HG03139 (cell line): ENCODE results near the gene CCDC184.

ENCODE experiments used
- ATAC-seq: cut with Tn5 transposase; IDR thresholded peaks from one replicate; pipeline ENCODE4 v1.9.1; 2021; ENCODE audit not compliant: unreplicated experiment

CCDC184 gene

GRCh38 chr12:48177982-48178381 is 5.5 kb upstream of the CCDC184 start:
- ATAC-seq = no peak

DNA sequence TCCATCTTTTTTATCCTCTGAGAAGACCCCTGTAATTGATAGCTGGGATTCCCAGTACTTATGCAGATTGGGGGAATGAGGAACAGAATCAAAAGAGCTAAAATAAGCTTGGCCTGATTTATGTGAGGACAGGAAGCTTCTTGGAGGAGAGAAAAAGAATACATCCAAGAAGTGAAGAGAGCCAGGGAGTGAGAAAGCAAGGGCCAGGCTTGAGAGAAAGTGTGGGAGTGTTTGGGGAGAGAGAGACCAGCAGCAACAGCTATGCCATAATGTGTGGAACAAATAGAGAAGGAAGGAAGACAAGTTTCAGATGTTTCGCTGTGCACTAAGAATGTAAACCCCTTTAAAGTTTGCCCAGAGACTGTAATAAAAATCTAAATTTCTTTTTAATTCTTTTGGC is 4.0 kb upstream of the CCDC184 start:
- ATAC-seq = no peak

DNA sequence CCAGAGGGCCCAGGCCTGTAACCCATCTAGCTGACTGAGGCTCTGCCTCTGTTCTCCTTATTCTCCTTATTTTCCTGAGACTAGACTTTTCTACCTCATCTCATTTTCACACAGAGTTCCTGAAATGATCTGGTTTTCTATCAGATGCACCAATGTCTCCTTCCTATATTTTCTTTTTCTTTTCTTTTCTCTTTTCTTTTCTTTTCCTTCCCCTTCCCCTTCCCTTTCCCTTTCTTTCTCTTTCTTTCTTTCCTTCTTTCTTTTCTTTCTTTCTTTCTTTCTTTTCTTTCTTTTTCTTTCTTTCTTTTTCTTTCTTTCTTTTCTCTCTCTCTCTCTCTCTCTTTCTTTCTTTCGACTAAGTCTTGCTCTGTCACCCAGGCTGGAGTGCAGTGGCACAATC is 3.0 kb upstream of the CCDC184 start:
- ATAC-seq = no peak

DNA sequence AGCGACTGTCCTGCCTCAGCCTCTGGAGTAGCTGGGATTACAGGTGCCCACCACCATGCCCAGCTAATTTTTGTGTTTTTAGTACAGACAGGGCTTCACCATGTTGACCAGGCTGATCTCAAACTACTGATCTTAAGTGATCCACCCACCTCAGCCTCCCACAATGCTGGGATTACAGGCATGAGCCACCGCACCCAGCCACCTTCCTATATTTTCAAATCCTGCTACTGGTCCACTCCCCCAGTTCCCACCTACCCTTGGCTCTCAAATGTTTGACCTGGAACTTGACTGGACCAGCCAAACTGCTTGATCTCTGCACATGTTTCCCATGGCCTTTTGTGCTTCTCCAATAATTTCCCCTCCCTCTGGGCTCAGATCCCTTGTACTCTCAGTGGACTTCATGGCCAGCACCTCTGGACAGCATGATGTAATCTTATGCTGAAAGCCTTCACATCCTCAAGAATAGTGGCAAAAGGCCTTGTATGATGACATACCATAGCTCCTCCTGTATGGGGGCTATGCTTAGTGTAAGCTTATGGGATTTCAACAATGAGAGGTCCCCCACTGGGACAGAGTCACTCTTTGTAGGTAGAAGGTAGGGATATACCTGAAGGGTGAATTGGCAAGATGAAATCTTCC is 2.5 kb upstream of the CCDC184 start:
- no peak for ATAC-seq

GRCh38 chr12:48182631-48183030 is 813 bp upstream of the CCDC184 start:
- peak; percentile 2 for ATAC-seq

DNA sequence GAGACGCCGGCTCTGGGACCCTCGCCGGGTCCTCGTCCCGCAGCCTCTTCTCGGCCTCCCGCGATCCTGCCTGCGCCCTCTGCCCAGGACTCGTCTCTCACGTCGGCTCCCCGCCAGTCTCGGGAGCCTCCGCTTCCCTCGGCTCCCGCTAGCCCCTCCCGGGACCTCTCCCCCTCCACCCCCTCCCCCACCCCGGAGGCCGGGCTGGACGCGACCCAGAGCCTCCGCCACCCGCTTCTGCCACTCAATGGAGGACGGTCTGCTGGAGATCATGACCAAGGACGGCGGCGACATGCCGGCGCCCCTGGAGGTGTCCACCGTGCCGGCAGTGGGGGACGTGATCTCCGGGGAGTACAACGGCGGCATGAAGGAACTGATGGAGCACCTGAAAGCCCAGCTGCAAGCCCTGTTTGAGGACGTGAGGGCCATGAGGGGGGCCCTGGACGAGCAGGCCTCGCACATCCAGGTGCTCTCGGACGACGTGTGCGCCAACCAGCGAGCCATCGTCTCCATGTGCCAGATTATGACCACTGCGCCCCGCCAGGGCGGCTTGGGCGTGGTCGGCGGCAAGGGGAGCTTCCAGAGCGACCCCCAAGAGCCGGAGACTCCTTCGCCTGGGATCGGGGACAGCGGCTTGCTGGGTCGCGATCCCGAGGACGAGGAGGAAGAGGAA is 568 bp downstream of the CCDC184 start:
- ATAC-seq = no peak

DNA sequence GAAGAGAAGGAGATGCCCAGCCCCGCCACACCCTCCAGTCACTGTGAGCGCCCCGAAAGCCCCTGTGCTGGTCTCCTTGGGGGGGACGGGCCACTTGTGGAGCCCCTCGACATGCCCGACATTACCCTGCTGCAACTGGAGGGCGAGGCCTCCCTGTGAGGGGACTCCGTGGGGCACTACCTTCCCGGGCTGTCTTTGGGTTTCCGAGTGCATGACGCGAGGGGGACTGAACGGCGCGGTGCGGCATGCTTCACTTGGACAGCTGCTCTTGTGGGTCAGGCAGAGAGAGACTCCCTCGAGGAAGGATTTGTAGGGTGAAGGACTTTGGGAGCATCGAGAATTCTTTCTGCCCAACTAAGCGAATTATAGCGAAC is 1.1 kb downstream of the CCDC184 start:
- ATAC-seq = no peak

DNA sequence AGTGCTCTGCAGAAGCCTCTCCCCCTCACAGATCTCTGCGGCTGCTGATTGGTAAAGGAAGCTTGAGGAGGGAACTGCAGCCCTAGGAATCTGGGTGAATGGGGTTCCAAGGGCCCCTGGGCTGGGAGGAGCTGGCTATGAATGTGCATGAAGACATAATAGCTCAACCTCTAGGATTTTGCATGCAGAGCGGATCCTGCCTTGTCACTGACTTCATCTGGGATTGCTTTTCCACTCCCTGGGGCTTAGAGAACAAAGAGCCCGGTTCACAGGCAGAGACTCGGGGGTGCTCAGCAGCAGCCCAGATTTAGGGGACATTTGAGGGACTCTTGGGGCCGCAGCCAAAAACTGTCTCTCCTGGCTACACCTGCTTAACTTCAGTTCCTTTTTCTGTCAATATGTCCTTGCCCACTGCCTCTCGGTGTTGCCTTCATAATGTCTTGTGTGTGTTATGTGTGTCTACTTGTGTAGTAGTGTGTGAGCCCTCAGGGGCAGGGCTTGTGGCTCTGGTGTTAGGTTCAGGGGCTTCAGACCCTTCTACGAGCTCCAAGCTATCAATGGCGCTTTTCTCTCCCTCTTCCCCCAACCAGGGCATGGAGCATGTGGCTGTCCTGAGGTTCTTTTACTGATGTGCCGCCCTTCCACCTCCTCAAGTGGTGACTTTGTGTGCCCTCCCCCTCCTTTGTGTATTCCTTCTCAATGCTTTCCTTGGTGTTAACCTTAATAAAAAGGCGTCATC is 1.9 kb downstream of the CCDC184 start:
- no peak for ATAC-seq

DNA sequence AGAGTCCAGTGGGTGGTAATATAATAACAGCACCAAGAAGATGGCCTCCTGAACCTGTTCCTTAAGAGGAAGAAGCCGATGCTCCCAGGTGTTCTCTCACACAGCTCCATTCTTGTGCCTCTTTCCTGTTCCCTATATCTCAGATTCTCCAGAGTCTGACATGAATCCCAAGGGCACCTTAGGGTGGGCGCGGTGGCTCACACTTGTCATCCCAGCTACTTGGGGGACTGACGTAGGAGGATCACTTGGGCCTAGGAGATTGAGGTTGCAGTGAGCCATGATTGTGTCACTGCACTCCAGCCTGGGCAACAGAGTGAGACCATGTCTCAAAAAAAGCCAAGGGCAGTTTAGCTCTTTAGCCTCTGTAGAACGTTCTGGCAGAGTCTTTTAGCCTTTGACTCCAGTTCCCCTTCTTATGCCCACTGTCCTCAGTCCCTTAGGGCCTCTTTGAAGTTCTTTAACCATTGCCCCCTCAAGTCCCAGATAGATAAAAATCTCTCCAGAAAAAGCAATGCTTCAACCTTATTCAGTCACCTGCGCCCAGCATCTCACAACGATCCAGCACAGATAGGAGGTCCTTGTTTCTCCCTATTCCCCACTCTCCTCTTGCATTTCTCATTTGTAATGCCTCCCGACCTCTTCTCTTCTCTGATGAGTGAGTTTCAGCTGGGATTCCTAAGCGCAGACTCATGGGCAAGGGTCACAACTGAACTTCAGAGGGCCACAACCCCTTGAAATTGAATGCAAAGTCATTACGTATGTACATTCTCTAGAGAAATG is 4.7 kb downstream of the CCDC184 start:
- ATAC-seq = no peak

DNA sequence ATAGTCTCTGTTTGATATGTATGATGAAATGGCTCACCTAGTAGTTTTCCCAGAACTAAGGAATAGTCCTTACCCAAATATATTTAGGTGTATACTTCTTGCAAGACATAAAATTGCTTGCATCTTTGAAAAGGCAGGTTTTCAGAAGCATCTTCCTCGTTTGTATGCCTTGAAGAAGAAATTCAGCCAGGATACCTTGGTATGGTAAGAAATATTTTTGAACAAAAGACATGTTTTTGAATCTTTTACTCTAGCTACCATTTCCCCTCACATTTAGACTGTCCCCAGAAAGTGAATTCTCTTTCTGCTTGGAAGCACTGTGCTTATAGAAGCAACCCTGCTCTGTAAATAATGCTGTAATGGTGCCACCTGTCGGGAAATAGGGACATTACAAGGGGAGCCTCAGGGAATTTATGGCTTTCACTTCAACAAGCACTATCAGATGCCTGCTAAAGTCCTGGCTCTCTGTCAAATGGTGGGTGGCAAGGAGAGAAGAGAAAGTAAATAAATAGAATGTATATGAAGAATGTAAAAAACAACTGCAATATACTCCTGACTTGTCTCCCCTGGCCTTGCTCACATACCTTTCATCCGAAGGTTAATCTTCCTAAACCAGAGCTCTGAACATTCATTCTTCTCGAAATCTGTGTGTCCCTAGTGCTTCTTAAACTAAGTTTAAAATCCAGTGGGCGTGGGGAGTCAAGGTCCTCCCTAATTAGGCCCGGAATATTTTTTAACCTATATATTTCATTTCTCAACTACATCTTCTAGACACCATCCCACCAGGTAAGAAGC is 6.1 kb downstream of the CCDC184 start:
- ATAC-seq = no peak

GRCh38 chr12:48191096-48191495 is 7.7 kb downstream of the CCDC184 start:
- ATAC-seq = no peak

DNA sequence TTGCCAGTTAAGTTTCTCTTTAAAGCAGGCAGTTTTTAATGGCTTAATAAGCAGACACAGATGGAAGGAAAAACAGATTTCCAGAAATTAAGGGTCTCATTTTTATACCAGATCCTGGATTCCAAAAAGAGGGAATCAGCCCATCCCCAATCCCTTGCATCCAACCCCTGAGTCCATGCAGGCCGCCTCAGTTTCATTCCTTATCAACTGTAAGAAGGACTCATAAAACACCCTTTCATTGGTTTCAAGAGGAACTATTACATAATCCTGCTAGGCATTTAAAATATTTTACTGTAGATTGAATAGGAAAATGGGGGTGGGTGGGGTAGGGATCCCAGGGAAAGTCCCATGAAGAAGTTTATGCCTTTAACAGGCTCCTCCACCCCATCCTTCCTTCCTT is 9.4 kb downstream of the CCDC184 start:
- no peak for ATAC-seq

DNA sequence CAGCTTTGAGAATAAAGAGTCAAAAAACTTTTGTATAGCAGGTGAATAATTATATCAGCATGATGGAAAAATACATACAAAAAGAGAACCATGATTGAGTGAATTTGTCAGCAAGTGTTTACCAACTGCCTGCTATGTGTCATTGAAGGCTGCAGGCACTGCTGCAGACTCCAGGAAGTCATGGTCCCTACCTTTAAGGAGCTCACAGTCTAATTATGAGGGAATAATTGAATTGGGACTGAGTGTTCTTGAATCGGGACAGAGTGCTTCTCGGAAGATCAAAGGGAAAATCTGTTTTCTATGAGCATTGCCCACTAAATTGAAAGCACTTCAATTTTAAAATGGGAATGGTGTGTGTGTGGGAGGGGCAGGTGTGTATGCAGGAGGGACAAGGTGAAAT is 10.2 kb downstream of the CCDC184 start:
- no peak for ATAC-seq

DNA sequence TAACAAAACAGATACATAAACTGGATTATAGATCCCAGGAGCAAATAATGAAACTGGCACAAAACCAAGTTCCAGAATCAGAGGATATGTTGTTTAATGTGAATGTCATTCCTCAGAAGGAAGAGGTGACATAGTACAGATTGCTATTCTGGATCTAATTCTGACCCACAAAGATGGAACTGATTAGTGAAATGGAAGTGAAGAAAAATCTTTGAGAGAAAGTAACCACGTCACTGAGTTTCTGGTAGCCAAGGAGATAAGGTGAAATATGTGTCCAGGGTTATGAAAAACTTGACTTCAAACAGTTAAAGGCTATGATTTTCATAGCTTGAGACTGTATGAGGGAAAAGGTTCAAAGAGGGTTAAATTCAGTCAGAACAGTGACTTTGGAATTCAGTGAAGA is 11.4 kb downstream of the CCDC184 start:
- no peak for ATAC-seq

DNA sequence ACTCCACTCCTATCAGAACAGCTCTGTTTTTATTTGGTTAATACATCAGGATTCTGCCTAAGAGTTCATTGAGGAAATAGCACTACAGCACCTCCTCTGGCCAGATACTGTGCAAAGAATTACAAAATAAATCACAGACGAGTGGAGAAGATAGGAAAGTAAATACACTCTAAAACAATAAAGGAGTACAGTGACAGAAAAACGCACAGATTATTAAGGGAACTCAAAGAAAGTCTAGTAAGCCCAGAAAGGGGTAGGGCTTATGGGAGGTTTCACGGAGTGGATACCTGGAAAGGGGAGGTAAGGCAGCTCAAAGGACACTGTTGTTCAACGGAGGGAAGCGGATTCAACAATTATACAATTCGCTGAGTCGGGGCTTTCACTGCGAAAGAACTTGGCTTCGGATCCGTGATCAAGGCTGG is 14.1 kb downstream of the CCDC184 start:
- ATAC-seq = no peak

DNA sequence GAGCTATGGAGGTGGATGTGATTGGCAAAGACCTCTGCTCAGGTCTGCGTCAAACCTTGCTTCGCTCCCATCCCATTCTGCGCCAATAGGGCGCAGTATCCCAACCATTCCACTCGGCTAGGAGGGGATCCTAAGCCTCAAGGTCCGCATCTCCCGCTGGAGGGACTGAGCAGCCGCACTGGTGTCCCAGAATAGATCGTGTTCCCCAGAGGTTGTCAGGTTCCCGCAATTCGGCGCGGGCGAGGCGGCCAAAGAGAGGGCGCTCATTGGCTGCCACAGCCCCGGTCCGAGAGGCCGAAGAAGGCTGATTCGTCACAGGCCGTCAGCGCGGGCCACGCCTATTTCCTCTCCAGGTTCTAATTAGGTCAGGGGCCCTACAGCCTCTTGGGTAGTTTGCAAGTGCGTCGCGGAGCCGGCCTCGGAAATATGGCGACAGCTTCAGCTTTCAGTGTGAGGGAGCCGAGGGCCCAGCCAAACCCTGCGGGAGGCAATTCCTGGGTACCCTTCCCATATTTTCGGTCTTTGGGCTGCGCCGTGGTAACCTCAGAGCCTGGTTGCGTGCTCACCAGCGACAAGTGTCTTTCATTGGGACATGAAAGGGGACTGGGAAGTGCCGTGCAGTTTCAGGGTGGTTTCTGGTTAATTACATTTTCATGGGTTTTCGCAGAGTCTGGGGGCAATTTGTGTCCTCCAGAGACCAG is 14.7 kb downstream of the CCDC184 start:
- ATAC-seq = peak; percentile 99

DNA sequence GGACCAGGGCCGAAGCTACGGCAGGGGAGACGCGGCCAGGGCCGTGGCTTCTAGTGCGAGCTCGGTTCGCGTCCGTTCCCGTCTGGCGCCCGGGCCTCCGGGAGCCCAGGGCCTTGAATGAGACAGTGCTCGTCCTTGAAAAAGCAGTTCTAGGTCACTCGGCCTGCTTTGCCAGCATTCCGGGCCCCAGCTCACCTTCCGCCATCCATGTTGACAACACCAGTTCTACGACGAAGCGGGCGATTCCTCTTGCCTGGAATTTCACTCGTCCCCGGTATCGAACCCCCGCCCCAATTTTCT is 15.2 kb downstream of the CCDC184 start:
- ATAC-seq = no peak

GRCh38 chr12:48198985-48199384 is 15.5 kb downstream of the CCDC184 start:
- no peak for ATAC-seq

DNA sequence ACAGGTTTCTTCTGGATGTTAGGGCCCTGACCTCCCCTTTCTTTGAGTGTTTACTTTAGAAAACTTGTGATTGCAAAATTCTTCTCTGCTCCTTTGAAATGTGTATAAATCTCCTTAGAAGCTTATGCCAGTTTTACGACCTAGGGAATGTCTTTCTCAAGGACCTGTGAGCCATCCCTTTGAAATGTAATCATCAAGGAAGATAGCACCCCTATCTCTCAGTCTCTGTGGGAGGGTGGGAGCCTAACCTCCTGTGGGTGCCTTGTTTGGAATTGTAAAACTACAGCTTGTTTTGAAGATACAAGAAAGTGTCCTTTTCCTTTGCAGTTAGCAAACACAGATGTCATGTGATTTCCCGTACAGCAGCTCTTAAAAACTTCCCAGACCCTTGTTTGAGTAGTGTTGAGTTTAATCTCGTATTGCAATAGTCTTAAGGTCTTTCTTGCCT is 16.4 kb downstream of the CCDC184 start:
- no peak for ATAC-seq

DNA sequence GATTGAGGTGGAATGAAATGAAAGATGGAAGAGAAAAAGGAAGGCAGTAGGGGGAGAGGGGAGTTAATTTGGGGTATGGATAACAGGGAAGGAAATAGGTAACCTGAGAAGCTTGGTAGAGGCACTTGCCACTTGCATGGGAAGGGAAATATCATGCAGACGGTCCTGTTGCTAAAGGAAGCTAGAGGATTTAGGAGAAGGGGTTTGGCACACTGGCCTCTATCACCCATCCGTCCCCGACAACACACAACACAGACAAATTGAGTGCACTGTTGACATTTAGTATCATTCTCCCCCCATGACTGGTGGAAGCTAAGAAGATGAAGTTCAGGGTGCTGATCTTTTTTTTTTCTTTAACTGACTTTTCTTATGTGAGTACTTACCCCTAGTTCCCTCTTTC is 17.6 kb downstream of the CCDC184 start:
- no peak for ATAC-seq
